HEK293 (cell line): ENCODE results near the gene PRPSAP2.

Experiments
- CTCF ChIA-PET: fragments of 350-600 bp; formaldehyde crosslinking; extraction: SDS; loops from one replicate; lab custom pipeline; 2021; ENCODE audit warnings: antibody characterized with exemption; lab: Yijun Ruan, JAX
- POLR2A ChIA-PET: fragments of 300-600 bp; formaldehyde crosslinking; extraction: SDS; loops from one replicate; lab custom pipeline; 2020; ENCODE audit warnings: antibody characterized with exemption, inconsistent platforms; lab: Yijun Ruan, JAX
- H3K27ac ChIP-seq: fragments of 200-500 bp; sonication (Bioruptor generic); 2 replicates; pipeline ENCODE4 v1.5.1; 2014; ENCODE audit warnings: low read depth, low read length, control low read depth, inconsistent platforms; ENCODE audit errors: extremely low read depth
- H3K36me3 ChIP-seq, 2 experiments: fragments of 200-500 bp in 1 of 2; sonication (Bioruptor generic) in 1 of 2; 1 replicate in 1 of 2; 2 replicates in 1 of 2; pipeline ENCODE4 v1.5.1; 2014 to 2017; ENCODE audit warnings: inconsistent platforms in 2 of 2, low read length in 2 of 2; ENCODE audit not compliant: control insufficient read depth in 2 of 2, insufficient read depth in 1 of 2
- H3K4me1 ChIP-seq: fragments of 200-500 bp; sonication (Bioruptor generic); 2 replicates; pipeline ENCODE4 v1.5.1; 2014; ENCODE audit warnings: mild to moderate bottlenecking, low read length, inconsistent platforms; ENCODE audit not compliant: control insufficient read depth, insufficient read depth
- H3K4me3 ChIP-seq: 2 replicates; pipeline ENCODE4 v1.5.1; 2011; ENCODE audit warnings: low read depth, mild to moderate bottlenecking, control low read depth, low read length, moderate library complexity
- H3K9me3 ChIP-seq: fragments of 200-500 bp; sonication (Bioruptor generic); 2 replicates; pipeline ENCODE4 v1.5.1; 2014; ENCODE audit warnings: low read depth, low read length, inconsistent platforms; ENCODE audit not compliant: control insufficient read depth, insufficient read depth
- HOXD13 ChIP-seq: sonication (generic); formaldehyde crosslinking; IDR thresholded peaks from 2 replicates; pipeline ENCODE4 v1.8.0; 2022; ENCODE audit warnings: missing genetic modification reagents, borderline replicate concordance
- PRDM1 ChIP-seq: fragments of 450-650 bp; formaldehyde crosslinking; IDR thresholded peaks from 2 replicates; pipeline ENCODE4; 2016; ENCODE audit warnings: missing biosample characterization, missing genetic modification characterization
- ZBTB48 ChIP-seq: fragments of 450-650 bp; formaldehyde crosslinking; IDR thresholded peaks from 2 replicates; pipeline ENCODE4 v1.5.1; 2016; ENCODE audit warnings: missing biosample characterization, missing genetic modification characterization
- ZNF133 ChIP-seq: fragments of 450-650 bp; formaldehyde crosslinking; IDR thresholded peaks from 2 replicates; pipeline ENCODE4 v1.5.1; 2016; ENCODE audit warnings: missing biosample characterization, missing genetic modification characterization
- ZNF214 ChIP-seq: fragments of 450-650 bp; formaldehyde crosslinking; IDR thresholded peaks from 2 replicates; pipeline ENCODE4 v1.5.1; 2017; ENCODE audit warnings: missing biosample characterization, mild to moderate bottlenecking, missing genetic modification characterization, borderline replicate concordance
- ZNF221 ChIP-seq: fragments of 450-650 bp; formaldehyde crosslinking; IDR thresholded peaks from 2 replicates; pipeline ENCODE4 v1.5.1; 2017; ENCODE audit warnings: missing biosample characterization, missing genetic modification characterization, borderline replicate concordance
- ZNF324 ChIP-seq: fragments of 450-650 bp; formaldehyde crosslinking; IDR thresholded peaks from 2 replicates; pipeline ENCODE4 v1.5.1; 2016; ENCODE audit warnings: missing biosample characterization, missing genetic modification characterization
- ZNF350 ChIP-seq: fragments of 450-650 bp; formaldehyde crosslinking; IDR thresholded peaks from 2 replicates; pipeline ENCODE4 v1.5.0; 2017; ENCODE audit warnings: missing biosample characterization, mild to moderate bottlenecking, missing genetic modification characterization
- ZNF747 ChIP-seq: fragments of 450-650 bp; formaldehyde crosslinking; IDR thresholded peaks from 2 replicates; pipeline ENCODE4 v1.5.1; 2016; ENCODE audit warnings: missing biosample characterization, missing genetic modification characterization
- ZNF791 ChIP-seq: fragments of 450-650 bp; formaldehyde crosslinking; IDR thresholded peaks from 2 replicates; pipeline ENCODE4 v1.5.1; 2016; ENCODE audit warnings: missing biosample characterization, missing genetic modification characterization
- TF ChIP-seq, protein P1 (sequence below): fragments of 450-650 bp; formaldehyde crosslinking; IDR thresholded peaks from 2 replicates; pipeline ENCODE4 v1.5.1; 2016; ENCODE audit warnings: missing biosample characterization, missing genetic modification characterization
- TF ChIP-seq, protein P2 (sequence below): fragments of 450-650 bp; IDR thresholded peaks from 2 replicates; pipeline ENCODE4 v1.5.1; 2018; ENCODE audit warnings: missing biosample characterization, missing genetic modification characterization
- TF ChIP-seq, protein P3 (sequence below): fragments of 450-650 bp; formaldehyde crosslinking; IDR thresholded peaks from 2 replicates; pipeline ENCODE4 v1.5.1; 2017; ENCODE audit warnings: missing biosample characterization, missing genetic modification characterization
- TF ChIP-seq, protein P4 (sequence below): fragments of 450-650 bp; formaldehyde crosslinking; IDR thresholded peaks from 2 replicates; pipeline ENCODE4 v1.5.1; 2016; ENCODE audit warnings: missing biosample characterization, missing genetic modification characterization

Gene PRPSAP2

DNA sequence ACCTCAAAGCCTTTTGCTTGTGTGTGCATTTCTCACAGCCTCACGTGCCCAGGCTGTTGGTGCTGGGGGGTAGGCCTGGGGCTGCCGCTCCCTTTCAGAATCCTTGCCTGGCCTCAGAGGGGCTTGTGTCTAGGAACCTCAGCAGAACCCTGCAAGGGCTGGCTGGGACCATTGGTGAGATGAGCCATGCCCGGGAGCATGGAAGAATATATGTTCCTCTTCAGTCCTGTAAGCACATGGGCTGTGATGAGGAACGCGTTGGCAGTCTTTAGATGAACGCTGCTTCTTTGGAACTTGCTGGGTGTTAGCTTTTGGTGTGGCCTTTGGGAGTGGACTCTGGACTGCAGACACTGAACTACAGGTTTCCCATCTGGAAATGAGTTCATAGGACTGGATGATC is 62.0 kb downstream of the PRPSAP2 start (continued):
- TF ChIP-seq, protein P1, sequence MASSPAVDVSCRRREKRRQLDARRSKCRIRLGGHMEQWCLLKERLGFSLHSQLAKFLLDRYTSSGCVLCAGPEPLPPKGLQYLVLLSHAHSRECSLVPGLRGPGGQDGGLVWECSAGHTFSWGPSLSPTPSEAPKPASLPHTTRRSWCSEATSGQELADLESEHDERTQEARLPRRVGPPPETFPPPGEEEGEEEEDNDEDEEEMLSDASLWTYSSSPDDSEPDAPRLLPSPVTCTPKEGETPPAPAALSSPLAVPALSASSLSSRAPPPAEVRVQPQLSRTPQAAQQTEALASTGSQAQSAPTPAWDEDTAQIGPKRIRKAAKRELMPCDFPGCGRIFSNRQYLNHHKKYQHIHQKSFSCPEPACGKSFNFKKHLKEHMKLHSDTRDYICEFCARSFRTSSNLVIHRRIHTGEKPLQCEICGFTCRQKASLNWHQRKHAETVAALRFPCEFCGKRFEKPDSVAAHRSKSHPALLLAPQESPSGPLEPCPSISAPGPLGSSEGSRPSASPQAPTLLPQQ, result no peak
- TF ChIP-seq ZNF791, result no peak
- no peak for TF ChIP-seq ZBTB48

DNA sequence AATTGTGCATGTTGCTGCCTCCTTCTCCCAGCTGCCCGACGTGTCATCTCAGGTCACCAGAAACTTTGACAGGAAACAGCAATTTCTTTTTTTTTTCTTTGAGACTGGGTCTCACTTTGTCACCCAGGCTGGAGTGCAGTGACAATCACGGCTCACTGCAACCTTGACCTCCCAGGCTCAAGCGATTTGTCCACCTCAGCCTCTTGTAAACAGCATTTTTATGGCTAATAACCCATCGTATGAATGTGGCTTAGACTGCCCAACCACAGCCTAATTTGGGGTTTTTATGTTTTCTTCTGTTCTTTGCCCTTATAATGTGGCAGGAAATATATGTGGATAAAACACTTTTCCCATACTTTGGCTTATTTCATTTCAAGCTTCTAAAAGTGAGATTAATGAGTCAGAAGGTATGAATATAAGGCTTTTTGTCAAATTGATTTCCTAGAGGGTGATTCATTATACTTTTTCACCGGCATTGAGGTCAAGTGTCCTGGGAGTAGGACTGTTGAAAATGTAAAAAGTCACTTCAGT is 63.0 kb downstream of the PRPSAP2 start:
- H3K9me3 ChIP-seq, result no peaks in the 10 kb centered on the region
- H3K4me1 ChIP-seq, result peaks cover 13% of the 10 kb centered on the region
- peaks cover 18 to 38% of the 10 kb centered on the region in 2 experiments; a peak in 2 of 3 replicates for H3K36me3 ChIP-seq
- no peak overlapping the region for H3K4me3 ChIP-seq
- no peak for TF ChIP-seq ZNF221 (tag by site-specific recombination)
- TF ChIP-seq ZNF747, result no peak
- TF ChIP-seq PRDM1 (tag by site-specific recombination), result peak; percentile 55; the same call in 1 of the 2 replicates
- TF ChIP-seq ZNF133 (tag by site-specific recombination), result no peak
- TF ChIP-seq, protein P2, sequence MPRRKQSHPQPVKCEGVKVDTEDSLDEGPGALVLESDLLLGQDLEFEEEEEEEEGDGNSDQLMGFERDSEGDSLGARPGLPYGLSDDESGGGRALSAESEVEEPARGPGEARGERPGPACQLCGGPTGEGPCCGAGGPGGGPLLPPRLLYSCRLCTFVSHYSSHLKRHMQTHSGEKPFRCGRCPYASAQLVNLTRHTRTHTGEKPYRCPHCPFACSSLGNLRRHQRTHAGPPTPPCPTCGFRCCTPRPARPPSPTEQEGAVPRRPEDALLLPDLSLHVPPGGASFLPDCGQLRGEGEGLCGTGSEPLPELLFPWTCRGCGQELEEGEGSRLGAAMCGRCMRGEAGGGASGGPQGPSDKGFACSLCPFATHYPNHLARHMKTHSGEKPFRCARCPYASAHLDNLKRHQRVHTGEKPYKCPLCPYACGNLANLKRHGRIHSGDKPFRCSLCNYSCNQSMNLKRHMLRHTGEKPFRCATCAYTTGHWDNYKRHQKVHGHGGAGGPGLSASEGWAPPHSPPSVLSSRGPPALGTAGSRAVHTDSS (tag by site-specific recombination), result no peak
- TF ChIP-seq, protein P3, sequence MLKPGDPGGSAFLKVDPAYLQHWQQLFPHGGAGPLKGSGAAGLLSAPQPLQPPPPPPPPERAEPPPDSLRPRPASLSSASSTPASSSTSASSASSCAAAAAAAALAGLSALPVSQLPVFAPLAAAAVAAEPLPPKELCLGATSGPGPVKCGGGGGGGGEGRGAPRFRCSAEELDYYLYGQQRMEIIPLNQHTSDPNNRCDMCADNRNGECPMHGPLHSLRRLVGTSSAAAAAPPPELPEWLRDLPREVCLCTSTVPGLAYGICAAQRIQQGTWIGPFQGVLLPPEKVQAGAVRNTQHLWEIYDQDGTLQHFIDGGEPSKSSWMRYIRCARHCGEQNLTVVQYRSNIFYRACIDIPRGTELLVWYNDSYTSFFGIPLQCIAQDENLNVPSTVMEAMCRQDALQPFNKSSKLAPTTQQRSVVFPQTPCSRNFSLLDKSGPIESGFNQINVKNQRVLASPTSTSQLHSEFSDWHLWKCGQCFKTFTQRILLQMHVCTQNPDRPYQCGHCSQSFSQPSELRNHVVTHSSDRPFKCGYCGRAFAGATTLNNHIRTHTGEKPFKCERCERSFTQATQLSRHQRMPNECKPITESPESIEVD (tag by site-specific recombination), result peak; percentile 77
- no peak for TF ChIP-seq ZNF324 (tag by site-specific recombination)
- TF ChIP-seq ZNF214 (tag by site-specific recombination), result no peak
- TF ChIP-seq ZNF350 (tag by site-specific recombination), result no peak
- TF ChIP-seq, all 188 proteins: peak for 2
- CTCF ChIA-PET, result no interaction called here
- H3K27ac ChIP-seq, result no peak overlapping the region
- POLR2A ChIA-PET, result no interaction called here

DNA sequence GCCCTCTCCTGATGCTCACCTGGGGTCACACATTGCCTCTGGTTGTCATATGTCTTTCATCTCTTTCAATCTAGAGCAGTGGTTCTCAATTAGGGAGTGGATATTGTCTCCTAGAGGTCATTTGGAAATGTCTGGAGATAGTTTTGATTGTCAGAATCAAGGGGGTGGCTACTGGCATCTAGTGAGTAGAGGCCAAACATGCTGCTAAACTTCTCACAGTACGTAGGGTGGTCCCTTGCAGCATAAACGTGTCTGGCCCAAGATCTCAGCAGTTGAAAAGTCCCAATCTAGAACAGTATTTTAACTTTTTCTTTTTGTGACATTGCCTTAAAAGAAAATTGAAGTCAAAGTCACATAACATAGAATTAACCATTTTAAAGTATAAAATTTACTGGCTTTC is 63.6 kb downstream of the PRPSAP2 start:
- peaks cover 13% of the 10 kb centered on the region for H3K4me1 ChIP-seq
- TF ChIP-seq HOXD13 (CRISPR knock-in tag), result no peak
- TF ChIP-seq, protein P4, sequence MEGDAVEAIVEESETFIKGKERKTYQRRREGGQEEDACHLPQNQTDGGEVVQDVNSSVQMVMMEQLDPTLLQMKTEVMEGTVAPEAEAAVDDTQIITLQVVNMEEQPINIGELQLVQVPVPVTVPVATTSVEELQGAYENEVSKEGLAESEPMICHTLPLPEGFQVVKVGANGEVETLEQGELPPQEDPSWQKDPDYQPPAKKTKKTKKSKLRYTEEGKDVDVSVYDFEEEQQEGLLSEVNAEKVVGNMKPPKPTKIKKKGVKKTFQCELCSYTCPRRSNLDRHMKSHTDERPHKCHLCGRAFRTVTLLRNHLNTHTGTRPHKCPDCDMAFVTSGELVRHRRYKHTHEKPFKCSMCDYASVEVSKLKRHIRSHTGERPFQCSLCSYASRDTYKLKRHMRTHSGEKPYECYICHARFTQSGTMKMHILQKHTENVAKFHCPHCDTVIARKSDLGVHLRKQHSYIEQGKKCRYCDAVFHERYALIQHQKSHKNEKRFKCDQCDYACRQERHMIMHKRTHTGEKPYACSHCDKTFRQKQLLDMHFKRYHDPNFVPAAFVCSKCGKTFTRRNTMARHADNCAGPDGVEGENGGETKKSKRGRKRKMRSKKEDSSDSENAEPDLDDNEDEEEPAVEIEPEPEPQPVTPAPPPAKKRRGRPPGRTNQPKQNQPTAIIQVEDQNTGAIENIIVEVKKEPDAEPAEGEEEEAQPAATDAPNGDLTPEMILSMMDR (tag by site-specific recombination), result no peak
- TF ChIP-seq, all 188 proteins: peak for 0
- Histone ChIP-seq H3K4me3 (no peak overlapping the region), H3K36me3 (peaks cover 18 to 36% of the 10 kb centered on the region in 2 experiments; a peak in 2 of 3 replicates), H3K9me3 (no peaks in the 10 kb centered on the region), H3K27ac (no peak overlapping the region)
- POLR2A ChIA-PET, result no interaction called here
- CTCF ChIA-PET, result no interaction called here
